HG03097 (cell line): ENCODE results near the gene AQP12A.
"Not testable (repeated sequence)": the region's sequence is repeated elsewhere in the genome, so short reads cannot be mapped to it uniquely, and the experiment has no call there.

Experiments used
- ATAC-seq: cut with Tn5 transposase; IDR thresholded peaks from one replicate; pipeline ENCODE4 v1.9.1; 2021; ENCODE audit not compliant: unreplicated experiment, low FRiP score

Gene AQP12A

DNA sequence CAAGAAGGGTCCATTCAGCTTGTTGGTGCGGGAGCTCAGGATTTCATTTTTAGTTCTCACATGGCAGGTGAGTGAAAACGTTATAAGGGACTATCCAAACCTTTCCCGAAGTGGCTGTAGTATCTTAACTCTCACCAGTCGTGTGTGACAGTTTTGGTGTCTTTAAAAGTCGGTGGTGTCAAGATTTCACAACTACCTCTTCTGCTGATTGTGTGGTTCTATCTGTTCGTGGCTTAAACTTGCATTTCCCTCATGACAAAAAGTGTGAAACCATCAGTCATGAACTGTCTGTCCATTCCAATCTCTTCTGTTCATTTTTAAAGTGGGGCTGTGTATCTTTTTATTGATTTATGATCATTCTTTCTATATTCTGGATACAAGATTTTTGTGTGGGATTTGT, 5.2 kb upstream of the AQP12A start:
- no peak for ATAC-seq

DNA sequence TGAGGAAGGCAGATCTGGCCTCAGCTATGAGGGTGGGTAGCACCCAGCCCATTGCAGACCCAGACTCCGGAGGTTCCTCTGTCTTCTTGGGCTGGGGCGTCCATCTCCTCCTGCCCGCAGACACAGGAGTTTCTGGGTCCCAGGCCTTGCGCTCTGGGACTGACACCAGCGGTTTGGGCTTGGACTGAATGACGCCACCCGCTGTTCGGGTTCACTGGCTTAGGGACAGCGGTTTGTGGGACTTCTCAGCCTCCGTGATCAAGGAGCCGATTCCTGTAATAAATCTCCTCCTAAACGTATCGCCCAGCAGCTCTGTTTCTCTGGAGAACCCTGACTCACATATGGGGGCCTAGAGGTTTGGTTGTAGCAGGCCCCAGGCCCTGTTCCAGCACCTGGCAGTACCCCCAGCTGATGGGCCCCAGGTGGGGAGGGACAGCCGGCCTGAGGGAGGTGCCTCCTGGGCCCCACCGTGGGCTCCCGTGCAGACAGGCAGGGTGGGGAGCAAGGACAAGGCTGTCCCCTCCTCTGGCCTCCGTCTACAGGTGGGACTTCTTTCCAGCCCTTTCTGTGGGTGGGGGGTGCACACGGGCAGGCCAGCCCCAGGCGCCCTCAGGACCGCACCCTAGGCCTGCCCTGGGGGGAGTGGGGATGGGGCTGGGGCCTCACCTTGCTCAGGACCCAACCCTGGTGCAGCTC, 4.5 kb upstream of the AQP12A start:
- ATAC-seq, result no peak

DNA sequence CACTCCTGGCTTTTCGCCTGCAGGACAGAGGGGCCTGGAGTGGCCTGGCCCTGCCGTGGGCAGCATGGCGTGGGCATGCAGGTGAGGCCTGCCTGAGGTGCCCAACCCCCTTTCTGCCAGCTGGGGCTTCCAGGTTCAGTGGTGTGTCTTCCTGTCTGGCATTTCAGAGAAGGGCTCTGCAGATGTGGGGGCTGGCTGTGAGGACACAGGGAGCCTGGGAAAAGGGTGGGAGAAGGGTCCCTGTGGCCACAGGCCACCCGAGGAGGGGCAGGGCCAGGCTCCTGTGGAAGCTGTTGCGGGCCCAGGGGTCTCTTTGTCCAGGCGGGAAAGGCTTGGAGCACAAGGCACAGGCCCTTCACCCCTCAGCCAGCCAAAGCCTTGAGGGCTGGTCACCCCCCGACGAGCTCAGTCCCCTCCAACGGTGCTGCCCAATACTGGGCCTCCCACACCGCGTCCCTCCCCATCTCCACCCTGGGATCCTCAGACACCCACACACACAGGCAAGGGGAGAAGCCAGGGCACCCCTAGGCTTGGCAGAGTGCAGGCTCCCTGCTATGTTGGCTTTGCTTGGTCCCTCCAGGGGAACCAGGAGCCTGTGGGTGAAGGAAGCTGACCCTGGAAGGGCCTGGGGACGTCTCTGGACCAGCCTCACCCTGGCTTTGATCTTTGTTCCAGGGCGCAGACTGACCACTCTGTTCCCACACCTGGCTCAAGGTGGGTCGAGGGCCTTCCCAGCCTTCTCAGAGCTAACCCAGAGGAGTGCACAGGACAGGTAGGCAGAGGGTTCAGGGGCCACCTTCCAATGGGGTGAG, 3.7 kb upstream of the AQP12A start:
- ATAC-seq, result no peak

DNA sequence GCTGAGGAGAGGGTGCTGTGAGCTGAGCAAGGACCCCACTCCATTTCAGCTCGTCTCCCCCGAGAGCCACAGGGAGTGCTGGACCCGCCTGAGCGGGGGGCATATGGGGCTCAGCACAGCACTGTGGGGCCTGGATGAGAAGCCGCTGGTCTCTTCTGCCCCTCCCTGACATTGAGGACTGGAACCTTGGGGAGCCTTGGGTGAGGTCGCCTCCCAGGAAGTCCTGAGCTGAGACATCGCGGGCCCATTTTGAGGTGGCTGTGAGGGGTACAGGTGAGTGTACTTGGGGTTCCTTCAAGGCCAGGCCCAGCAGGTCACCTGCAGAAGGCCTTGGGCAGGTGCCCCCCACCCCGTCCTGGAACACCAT, 3.1 kb upstream of the AQP12A start:
- no peak for ATAC-seq

DNA sequence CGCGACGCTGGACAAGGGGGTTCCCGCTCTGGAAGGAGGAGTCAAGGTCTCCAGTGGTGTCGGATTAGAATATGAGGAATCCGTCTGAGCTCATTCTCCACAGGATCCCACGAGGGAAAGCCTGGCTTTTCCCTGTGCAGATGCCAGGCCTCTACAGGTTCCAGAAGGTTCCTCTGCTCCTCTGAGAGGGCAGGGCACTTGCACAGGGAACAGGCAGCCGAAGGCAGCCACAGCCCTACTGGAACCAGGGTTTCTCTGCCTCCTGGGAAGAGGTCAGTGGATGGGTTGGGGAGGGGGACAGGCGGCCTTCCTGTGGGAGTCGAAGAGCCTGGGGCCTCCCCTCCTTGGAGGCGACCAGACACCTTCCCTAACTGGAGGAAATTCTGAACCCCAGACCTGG, 1.7 kb upstream of the AQP12A start:
- no peak for ATAC-seq

DNA sequence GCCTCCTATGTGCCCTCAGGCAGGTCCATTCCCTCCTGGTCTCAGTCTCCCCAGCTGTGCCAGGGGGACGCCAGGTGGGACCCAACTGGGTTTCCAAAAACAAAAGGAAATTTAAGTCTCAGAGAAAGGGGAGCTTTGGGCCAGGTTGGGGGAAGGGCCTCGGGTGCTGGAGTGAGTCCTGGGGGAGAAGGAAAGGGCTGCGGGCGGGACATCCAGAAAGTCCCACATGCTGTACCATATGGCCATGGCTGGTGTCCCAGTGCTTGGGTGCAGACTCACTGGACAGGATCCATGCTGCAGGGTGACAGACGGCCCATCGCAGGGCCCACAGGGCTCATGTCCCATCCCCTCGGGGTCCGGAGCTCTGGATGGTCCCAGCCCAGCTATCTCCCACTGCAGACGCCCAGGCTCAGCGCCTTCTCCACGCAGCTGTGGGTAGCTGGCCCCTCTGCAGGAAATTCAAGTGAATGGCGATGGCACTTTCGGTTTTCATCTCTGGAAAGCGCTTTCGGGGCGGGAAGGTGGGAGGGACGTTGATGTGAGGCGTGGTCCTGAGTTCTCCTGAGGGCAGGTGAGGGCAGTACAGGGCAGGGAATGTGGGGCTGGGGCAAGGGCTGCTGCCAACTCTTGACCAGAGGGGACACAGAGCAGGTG, 1.1 kb upstream of the AQP12A start:
- ATAC-seq, result not testable (repeated sequence)

DNA sequence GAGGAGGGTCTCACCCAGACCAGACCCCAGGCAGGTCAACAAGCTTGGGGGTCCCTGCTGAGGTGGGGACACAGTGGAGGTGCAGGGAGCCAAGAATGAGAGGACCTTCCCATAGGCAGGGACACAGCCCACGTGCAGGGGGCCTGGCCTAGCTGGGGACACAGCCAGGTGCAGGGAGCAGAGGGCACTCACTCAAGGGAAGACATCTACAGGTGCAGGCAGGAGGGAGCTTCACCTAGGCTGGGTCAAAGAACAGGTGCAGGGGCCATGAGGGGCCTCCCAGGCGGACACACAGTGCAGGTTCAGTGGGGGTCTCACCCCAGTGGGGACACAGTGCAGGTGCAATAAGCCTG, 615 bp upstream of the AQP12A start:
- not testable (repeated sequence) for ATAC-seq

DNA sequence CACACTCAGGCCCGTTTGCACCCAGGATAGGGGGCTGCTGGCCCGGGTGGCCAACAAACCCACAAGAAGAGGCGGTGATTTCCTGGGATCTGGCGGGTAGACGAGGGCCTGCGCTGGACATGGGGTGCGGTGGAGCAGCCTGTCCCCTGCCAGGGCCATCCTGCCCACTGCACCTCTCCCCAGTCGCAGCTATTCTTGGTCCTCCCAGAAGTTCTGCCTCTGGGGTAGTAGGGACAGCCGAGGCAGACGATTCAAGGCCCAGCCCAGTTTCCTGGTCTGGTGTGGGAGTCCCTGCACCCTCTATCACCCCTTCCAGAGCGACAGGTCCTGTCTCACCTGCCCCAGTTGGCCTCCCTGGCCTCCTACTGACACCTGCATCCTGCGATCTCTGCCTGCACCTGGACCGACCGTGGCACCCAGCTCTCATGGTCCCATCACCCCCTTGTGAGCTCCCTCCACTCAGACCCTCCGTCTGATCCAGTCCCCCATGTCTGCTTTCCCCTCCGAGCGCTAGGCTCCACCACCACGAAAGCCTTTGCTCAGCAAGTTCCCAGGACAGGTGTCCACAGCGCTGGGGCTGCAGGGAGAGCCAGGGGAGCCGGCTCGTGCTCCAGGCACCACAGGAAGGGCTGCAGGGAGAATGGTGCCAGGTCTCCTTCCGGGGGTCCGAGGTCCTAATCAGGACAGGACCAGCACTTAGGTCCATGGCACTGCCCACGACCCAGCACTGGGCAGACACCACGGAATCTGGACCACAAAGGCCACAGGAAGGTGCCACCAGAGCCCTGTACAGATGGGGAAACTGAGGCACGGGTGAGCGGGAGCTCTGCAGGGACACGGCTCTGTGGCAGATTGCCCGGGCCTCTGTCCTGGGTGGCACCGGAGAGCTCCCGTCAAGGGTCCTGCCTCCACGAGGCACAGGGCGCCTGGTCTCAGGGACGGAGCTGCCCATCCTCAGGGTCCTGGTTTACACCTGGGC, 1.2 kb downstream of the AQP12A start:
- ATAC-seq, result not testable (repeated sequence)

DNA sequence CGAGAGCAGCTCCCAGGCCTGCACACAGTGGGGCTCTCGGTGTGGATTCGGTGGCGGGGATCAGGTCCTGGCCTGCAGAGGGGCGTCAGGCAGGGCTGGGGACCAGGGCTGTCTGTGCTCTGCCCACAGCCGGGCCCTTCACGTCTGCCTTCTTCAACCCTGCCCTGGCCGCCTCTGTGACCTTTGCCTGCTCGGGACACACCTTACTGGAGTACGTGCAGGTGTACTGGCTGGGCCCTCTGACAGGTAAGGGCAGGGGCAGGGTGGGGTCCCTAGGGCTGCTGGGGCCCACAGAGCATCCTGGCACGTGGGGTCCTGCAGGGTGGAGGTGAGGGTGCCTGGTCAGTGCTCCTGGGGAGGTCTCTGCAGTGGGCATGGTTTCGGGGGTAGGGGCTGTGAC, 2.6 kb downstream of the AQP12A start:
- not testable (repeated sequence) for ATAC-seq

DNA sequence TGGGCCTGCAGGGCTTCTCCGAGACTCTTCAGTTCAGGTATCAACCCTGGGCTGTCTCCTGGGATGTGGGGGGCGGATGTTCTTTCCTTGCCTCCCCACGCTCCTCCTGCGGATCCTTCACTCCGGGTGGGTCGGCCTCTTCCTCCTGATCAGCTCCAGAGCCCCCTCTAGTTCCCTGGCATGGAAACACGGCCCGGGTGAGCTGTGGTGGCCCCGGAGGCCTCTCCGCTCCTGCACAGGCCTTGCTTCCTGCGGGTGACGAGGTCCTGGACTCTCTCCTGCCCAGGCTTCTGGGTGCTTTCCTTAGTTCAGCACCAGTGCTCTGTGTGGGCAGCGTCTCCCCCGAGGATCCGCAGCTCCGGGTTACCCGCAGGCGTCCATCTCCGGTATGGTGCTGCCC, 3.9 kb downstream of the AQP12A start:
- ATAC-seq, result not testable (repeated sequence)

DNA sequence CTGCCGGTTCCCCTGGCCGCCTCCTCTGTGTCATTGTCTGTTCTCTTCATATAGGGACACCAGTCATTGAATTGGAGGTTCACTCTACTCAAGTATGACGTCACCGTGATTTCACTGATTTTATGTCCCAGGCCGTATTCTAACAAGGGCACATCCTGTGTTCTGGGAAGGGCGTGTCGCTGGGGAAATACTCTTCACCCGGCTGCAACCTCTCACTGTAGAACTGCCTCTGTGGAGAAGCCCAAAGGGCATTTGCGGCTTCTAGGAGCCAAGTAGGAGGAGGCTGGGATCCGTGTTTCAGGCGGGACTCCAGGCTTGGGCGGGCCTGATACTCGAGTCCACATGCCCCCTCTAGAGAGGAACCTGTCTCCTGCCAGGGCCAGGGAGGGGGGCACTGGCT, 4.8 kb downstream of the AQP12A start:
- not testable (repeated sequence) for ATAC-seq

DNA sequence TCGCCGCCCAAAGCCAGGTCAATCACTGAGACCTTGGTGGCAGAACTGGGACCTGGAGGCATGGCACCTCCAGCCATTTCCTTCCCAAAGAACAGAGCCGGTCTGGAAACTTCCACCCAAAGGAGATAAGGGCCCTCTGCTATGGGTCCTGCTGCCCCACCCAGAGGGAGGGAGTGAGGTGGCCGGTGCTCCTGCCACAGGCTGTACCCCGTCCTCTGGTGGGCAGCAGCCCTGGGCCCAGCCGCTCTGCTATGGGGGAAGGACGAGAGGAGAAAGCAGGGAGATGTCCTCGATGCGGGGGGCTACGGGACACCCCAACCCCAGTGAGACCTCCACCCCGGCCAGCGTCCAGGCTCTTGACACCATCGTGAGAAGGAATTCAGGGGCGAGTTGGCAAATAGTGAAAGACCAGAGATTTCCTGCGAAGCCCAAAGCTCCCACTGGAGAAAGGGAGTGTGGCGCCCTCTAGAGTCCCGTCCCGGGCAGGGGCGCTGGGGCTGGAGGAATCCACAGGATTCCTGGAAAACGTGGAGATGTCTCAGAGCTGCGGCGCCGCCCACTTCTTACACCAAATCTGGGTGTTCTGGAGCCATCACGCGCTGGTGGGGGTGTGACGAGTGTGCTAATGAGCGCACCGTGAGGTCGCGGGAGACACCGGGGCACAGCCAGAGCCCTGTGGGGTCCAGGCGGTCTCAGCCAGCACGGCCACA, 7.3 kb downstream of the AQP12A start:
- ATAC-seq, result not testable (repeated sequence)

DNA sequence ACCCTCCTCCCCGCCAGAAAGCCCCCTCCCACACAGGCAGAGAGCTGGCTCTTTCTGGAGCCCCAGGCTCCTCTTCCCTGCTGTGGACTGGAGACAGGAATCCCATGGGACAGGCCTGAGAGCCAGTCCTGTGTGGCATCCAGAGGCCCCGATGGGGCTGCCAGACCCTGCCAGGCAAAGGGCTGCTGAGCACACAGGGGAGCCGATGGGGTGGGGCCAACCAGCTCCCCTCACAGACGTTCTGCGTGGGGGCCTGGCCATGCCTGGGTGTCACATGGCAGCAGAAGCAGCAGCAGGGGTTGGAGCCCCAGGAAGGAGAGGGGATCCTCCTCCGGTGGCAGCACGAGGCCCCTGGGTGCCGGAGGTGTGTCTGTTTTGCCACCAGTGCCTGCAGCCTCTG, 8.2 kb downstream of the AQP12A start:
- ATAC-seq, result not testable (repeated sequence)

DNA sequence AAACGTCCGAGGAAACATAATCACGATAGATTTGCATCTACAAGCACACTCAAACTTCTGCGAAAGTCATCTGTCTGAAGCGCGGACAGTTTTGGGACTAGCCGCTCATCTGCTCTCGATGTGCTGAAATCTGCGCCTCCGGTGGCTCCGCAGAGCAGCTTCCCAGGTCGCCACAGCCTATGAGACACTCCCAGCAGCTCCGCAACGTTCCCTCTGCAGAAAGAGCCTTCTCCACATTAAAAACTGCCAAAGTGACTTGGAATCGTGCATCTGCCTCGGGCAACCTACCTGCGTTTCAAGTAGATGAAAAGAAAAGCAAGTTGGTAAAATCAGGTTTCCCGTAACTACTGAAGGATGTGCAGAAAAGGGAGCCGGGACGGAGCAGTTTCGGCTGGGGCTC, 8.9 kb downstream of the AQP12A start:
- not testable (repeated sequence) for ATAC-seq

DNA sequence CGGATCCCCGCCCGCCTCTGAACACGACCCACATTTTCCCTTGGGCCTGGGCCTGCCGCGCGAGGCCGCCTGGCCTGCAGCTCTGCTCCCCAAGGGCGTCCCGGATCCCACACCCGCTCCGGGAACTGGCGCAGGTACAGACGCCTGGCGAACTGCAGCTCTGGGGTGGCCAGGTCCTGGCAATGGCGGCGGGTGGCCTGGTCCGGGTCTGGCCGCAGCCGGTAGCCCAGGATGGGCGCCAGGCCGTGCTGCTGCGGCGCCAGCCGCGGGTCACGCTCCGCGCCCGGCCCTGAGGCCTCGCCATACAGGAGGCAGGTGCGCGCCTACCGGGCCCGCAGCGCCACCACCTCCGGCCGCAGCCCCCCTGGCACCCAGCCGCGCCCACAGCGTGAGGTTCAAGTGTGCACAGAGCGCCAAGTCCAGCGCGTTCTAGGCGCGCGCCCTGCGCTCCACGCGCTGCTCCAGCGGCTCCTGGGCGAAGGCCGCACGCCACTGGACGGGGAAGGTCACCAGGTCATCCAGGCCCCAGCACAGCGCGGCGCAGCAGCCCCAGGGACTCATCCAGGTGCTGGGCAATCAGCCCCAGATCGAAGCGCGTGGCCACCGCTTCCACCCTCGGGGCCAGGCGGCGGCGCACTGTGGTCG, 9.5 kb downstream of the AQP12A start:
- ATAC-seq, result no peak

DNA sequence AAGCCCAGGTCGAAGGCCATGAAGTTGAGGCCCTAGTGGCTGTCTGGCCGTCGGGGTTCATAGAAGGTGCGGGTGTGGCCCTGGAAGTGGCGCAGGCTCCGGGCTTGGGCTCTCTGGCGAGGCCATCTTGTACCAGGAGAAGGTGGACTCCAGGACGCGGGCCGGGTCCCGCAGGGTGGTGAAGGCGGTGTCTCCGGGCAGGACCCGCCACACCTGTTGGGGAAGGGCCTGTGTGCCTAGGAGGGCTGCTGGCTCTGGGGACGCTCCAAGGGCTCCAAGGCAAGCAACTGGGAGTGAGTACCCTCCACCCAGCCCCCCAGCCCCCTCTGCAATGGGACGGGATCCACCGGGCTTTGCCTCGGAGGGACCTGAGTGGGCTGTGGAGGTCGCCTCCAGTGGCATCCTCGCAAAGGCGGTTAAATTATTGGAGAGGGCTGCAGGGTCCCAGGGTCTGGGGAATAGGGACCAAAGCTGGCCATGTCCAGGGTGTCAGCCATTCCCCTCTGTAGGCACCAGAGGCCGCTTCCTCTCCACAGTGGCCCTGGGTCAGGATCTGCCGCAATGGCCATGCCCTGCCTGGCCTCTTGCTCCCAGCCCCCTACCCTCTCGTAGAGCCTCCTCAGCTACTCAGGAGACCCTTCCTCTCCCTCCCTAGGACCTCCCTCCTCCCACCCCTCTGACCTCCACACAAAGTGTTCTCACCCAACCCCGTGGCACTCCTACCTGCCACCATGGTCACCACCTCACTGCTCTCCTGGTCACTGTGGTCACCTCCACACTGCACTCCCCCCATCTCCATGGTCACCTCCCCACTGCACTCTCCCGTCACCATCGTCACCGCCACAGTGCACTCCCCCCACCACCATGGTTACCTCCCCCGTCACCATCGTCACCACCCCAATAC, 10.3 kb downstream of the AQP12A start:
- no peak for ATAC-seq

DNA sequence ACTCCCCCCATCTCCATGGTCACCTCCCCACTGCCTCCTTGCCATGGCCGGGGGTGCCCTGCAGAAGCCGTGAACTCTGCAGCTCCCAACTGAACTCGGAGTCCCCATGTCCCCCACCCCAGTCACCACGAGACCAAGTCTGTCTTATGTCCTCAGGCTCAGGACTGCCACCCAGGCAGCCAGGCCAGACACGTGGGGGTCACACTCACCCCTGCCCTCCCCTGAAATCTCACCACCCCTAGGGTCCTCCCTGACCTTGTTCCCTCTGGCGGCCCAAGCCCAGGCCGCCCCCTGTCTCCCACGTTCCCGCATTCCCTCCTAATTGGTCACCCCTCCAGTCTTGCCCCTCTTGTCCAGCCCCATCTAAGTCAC, 11.0 kb downstream of the AQP12A start:
- no peak for ATAC-seq
